ENCODE results near the gene MCF2L2. TPM values are rescaled to one million over a fixed set of nuclear protein-coding genes. Genes with fewer than 3 reads are reported as not detected.

The MCF2L2 gene
- total and polyA plus RNA-seq, 9 of the 15 experiments (the other 6 are each of a cell fraction or from before 2014, with no cell fraction given): 0.56 to 4.2 (median 3.0) TPM

DNA sequence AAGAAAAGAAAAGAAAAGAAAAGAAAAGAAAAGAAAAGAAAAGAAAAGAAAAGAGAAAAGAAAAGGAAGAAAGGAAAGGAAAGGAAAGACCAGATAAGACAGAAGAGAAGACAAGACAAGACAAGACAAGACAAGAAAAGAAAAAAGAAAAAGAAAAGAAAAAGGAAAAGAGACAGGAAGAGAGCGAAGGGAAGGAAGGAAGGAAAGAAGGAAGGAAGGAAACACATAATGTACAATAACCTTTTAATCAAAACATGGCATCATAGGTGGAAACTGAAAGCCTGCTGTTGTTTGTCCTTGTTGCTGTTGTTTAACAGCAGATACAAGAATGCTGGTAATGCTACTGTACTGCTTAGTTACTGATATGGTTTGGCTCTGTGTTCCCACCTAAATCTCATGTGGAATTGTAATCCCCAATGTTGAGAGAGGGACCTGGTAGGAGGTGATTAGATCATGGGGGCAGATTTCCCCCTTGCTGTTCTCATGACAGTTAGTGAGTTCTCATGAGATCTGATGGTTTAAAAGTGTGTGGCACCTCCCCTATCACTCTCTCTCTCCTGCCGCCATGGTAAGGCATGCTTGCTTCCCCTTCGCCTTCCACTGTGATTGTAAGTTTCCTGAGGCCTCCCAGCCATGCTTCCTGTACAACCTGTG lies 67.3 kb downstream of the MCF2L2 start (continued):
- TF ChIP-seq, protein P1, sequence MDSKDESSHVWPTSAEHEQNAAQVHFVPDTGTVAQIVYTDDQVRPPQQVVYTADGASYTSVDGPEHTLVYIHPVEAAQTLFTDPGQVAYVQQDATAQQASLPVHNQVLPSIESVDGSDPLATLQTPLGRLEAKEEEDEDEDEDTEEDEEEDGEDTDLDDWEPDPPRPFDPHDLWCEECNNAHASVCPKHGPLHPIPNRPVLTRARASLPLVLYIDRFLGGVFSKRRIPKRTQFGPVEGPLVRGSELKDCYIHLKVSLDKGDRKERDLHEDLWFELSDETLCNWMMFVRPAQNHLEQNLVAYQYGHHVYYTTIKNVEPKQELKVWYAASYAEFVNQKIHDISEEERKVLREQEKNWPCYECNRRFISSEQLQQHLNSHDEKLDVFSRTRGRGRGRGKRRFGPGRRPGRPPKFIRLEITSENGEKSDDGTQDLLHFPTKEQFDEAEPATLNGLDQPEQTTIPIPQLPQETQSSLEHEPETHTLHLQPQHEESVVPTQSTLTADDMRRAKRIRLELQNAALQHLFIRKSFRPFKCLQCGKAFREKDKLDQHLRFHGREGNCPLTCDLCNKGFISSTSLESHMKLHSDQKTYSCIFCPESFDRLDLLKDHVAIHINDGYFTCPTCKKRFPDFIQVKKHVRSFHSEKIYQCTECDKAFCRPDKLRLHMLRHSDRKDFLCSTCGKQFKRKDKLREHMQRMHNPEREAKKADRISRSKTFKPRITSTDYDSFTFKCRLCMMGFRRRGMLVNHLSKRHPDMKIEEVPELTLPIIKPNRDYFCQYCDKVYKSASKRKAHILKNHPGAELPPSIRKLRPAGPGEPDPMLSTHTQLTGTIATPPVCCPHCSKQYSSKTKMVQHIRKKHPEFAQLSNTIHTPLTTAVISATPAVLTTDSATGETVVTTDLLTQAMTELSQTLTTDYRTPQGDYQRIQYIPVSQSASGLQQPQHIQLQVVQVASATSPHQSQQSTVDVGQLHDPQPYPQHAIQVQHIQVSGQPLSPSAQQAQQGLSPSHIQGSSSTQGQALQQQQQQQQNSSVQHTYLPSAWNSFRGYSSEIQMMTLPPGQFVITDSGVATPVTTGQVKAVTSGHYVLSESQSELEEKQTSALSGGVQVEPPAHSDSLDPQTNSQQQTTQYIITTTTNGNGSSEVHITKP (IDR thresholded peaks at IDR 0.05; ENCODE audit: partially characterized antibody): peak; percentile 60
- TF ChIP-seq ZC3H4 (CRISPR knock-in tag; IDR thresholded peaks at IDR 0.05; ENCODE audit: borderline replicate concordance) (no peak), CBFA2T3 (IDR thresholded peaks at IDR 0.05) (peak; percentile 95), HNRNPK (IDR thresholded peaks at IDR 0.05; ENCODE audit: low read depth, low read length, poor library complexity, severe bottlenecking) (no peak), PHB (CRISPR knock-in tag; IDR thresholded peaks at IDR 0.05) (no peak), ARID2 (IDR thresholded peaks at IDR 0.05) (no peak), TSC22D4 (tag; IDR thresholded peaks at IDR 0.05) (no peak), SIX5 (IDR thresholded peaks at IDR 0.05; ENCODE audit: borderline replicate concordance in 1 of 2, insufficient read depth in 1 of 2, low read depth in 1 of 2, low read length in 2 of 2) (no peak), ZNF79 (CRISPR knock-in tag; IDR thresholded peaks at IDR 0.05; ENCODE audit: low read depth) (no peak), KLF10 (CRISPR knock-in tag; IDR thresholded peaks at IDR 0.05) (no peak), CAMTA2 (CRISPR knock-in tag; conservative IDR thresholded peaks at IDR 0.05) (no peak), ZNF444 (CRISPR knock-in tag; IDR thresholded peaks at IDR 0.05) (no peak)
- TF ChIP-seq, protein P2, sequence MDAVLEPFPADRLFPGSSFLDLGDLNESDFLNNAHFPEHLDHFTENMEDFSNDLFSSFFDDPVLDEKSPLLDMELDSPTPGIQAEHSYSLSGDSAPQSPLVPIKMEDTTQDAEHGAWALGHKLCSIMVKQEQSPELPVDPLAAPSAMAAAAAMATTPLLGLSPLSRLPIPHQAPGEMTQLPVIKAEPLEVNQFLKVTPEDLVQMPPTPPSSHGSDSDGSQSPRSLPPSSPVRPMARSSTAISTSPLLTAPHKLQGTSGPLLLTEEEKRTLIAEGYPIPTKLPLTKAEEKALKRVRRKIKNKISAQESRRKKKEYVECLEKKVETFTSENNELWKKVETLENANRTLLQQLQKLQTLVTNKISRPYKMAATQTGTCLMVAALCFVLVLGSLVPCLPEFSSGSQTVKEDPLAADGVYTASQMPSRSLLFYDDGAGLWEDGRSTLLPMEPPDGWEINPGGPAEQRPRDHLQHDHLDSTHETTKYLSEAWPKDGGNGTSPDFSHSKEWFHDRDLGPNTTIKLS (IDR thresholded peaks at IDR 0.05; ENCODE audit: borderline replicate concordance, low read depth): no peak; the same call in 1 of the 2 replicates
- TF ChIP-seq, protein P3, sequence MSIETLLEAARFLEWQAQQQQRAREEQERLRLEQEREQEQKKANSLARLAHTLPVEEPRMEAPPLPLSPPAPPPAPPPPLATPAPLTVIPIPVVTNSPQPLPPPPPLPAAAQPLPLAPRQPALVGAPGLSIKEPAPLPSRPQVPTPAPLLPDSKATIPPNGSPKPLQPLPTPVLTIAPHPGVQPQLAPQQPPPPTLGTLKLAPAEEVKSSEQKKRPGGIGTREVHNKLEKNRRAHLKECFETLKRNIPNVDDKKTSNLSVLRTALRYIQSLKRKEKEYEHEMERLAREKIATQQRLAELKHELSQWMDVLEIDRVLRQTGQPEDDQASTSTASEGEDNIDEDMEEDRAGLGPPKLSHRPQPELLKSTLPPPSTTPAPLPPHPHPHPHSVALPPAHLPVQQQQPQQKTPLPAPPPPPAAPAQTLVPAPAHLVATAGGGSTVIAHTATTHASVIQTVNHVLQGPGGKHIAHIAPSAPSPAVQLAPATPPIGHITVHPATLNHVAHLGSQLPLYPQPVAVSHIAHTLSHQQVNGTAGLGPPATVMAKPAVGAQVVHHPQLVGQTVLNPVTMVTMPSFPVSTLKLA (conservative IDR thresholded peaks at IDR 0.05): peak in 1 of 2 experiments; percentile 62; a peak in 2 of 4 replicates
- TF ChIP-seq, protein P4, sequence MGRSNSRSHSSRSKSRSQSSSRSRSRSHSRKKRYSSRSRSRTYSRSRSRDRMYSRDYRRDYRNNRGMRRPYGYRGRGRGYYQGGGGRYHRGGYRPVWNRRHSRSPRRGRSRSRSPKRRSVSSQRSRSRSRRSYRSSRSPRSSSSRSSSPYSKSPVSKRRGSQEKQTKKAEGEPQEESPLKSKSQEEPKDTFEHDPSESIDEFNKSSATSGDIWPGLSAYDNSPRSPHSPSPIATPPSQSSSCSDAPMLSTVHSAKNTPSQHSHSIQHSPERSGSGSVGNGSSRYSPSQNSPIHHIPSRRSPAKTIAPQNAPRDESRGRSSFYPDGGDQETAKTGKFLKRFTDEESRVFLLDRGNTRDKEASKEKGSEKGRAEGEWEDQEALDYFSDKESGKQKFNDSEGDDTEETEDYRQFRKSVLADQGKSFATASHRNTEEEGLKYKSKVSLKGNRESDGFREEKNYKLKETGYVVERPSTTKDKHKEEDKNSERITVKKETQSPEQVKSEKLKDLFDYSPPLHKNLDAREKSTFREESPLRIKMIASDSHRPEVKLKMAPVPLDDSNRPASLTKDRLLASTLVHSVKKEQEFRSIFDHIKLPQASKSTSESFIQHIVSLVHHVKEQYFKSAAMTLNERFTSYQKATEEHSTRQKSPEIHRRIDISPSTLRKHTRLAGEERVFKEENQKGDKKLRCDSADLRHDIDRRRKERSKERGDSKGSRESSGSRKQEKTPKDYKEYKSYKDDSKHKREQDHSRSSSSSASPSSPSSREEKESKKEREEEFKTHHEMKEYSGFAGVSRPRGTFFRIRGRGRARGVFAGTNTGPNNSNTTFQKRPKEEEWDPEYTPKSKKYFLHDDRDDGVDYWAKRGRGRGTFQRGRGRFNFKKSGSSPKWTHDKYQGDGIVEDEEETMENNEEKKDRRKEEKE (IDR thresholded peaks at IDR 0.05; ENCODE audit: borderline replicate concordance in 1 of 2, control insufficient read depth in 1 of 2, low read depth in 2 of 2, low read length in 1 of 2): no peak
- TF ChIP-seq, protein P5, sequence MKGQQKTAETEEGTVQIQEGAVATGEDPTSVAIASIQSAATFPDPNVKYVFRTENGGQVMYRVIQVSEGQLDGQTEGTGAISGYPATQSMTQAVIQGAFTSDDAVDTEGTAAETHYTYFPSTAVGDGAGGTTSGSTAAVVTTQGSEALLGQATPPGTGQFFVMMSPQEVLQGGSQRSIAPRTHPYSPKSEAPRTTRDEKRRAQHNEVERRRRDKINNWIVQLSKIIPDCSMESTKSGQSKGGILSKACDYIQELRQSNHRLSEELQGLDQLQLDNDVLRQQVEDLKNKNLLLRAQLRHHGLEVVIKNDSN (CRISPR knock-in tag; IDR thresholded peaks at IDR 0.05): no peak
